ENCODE results near the gene PANK1.

PANK1 gene

DNA sequence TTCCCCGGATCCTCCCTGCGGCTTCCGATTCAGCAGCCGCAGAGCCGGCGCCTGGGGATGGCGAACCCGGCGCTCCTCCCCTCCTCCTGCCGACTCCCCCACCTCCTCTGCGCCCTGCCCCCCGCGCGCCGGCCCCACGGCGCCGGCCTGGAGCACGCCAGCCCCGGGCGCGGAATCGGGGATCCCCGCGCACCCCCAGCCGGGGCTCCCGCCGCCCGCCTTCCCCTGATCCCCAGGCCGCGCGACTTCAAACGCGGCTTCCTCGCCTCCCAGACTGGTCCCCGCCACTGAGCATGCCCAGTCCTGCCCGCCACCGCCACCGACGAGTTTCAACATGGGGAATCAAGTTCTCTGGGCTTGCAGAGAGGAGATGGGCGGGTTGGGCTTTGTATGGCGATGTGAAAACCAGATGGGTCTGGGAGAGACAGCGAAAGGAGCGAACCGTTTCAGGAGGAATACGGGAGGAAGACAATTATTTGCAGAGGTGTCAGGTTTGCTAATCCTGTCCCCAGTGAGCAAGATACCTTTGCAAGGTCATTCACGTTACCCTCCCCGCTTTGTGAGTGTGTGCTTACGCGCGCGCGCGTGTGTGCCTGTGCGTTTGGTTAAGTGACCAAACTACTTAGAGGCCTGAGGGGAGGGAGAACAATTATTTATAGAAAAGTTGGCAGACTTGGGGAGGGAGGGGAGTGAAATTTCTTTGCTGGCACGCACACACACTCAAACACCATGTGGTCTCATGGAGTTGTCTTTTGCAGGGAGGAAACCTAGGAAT lies at the start of gene PANK1:
TSS of gene PANK1 (minus strand) at position 276 of the 775 bp plus-strand sequence. CDS start 351 bp downstream, outside the sequence.
- TF ChIP-seq CREB1 (IDR thresholded peaks at IDR 0.05; ENCODE audit: low read depth): no peak
- TF ChIP-seq CEBPB (IDR thresholded peaks at IDR 0.05): 0 out of 2 replicates have a peak, but pooled peaks have one; percentile 7
- TF ChIP-seq YY1 (IDR thresholded peaks at IDR 0.05; ENCODE audit: low read depth): peak; percentile 34; the same call in 1 of the 2 replicates
- no peak; the same call in 1 of the 2 replicates for TF ChIP-seq EP300 (IDR thresholded peaks at IDR 0.05; ENCODE audit: borderline replicate concordance)
- TF ChIP-seq TAF1 (IDR thresholded peaks at IDR 0.05; ENCODE audit: low read depth): peak; percentile 59; the same call in 1 of the 2 replicates
- TF ChIP-seq TCF12 (IDR thresholded peaks at IDR 0.05; ENCODE audit: low read depth): peak; percentile 26; the same call in 1 of the 2 replicates
- TF ChIP-seq, protein P1, sequence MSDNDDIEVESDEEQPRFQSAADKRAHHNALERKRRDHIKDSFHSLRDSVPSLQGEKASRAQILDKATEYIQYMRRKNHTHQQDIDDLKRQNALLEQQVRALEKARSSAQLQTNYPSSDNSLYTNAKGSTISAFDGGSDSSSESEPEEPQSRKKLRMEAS (IDR thresholded peaks at IDR 0.05): peak; percentile 71
- TF ChIP-seq NFIC (IDR thresholded peaks at IDR 0.05): peak; percentile 35; the same call in 1 of the 2 replicates

- TF ChIP-seq TCF12 (IDR thresholded peaks at IDR 0.05; ENCODE audit: low read depth): no peak
These were observed 48.1 kb upstream of the PANK1 start for GRCh38 chr10:89693176-89693575.

GRCh38 chr10:89692416-89692815 lies 47.4 kb upstream of the PANK1 start:
- TF ChIP-seq CREB1 (IDR thresholded peaks at IDR 0.05; ENCODE audit: low read depth) (no peak), EGR1 (IDR thresholded peaks at IDR 0.05) (no peak), RAD21 (IDR thresholded peaks at IDR 0.05; ENCODE audit: low read depth) (no peak), USF1 (IDR thresholded peaks at IDR 0.05) (no peak), NFIC (IDR thresholded peaks at IDR 0.05) (no peak), TEAD4 (IDR thresholded peaks at IDR 0.05) (no peak), TCF12 (IDR thresholded peaks at IDR 0.05; ENCODE audit: low read depth) (no peak), CEBPB (IDR thresholded peaks at IDR 0.05) (no peak), ZBTB7A (IDR thresholded peaks at IDR 0.05; ENCODE audit: low read depth) (no peak), FOXM1 (IDR thresholded peaks at IDR 0.05; ENCODE audit: borderline replicate concordance, low read depth) (no peak), TAF1 (IDR thresholded peaks at IDR 0.05; ENCODE audit: low read depth) (no peak), YY1 (IDR thresholded peaks at IDR 0.05; ENCODE audit: low read depth) (no peak), EP300 (IDR thresholded peaks at IDR 0.05; ENCODE audit: borderline replicate concordance) (no peak)
- TF ChIP-seq, protein P2, sequence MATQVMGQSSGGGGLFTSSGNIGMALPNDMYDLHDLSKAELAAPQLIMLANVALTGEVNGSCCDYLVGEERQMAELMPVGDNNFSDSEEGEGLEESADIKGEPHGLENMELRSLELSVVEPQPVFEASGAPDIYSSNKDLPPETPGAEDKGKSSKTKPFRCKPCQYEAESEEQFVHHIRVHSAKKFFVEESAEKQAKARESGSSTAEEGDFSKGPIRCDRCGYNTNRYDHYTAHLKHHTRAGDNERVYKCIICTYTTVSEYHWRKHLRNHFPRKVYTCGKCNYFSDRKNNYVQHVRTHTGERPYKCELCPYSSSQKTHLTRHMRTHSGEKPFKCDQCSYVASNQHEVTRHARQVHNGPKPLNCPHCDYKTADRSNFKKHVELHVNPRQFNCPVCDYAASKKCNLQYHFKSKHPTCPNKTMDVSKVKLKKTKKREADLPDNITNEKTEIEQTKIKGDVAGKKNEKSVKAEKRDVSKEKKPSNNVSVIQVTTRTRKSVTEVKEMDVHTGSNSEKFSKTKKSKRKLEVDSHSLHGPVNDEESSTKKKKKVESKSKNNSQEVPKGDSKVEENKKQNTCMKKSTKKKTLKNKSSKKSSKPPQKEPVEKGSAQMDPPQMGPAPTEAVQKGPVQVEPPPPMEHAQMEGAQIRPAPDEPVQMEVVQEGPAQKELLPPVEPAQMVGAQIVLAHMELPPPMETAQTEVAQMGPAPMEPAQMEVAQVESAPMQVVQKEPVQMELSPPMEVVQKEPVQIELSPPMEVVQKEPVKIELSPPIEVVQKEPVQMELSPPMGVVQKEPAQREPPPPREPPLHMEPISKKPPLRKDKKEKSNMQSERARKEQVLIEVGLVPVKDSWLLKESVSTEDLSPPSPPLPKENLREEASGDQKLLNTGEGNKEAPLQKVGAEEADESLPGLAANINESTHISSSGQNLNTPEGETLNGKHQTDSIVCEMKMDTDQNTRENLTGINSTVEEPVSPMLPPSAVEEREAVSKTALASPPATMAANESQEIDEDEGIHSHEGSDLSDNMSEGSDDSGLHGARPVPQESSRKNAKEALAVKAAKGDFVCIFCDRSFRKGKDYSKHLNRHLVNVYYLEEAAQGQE (IDR thresholded peaks at IDR 0.05; ENCODE audit: low read depth): no peak
- TF ChIP-seq, protein P1 (IDR thresholded peaks at IDR 0.05): no peak

- TF ChIP-seq, protein P2 (IDR thresholded peaks at IDR 0.05; ENCODE audit: low read depth): no peak
- TF ChIP-seq TEAD4 (IDR thresholded peaks at IDR 0.05) (no peak), CREB1 (IDR thresholded peaks at IDR 0.05; ENCODE audit: low read depth) (no peak), NFIC (IDR thresholded peaks at IDR 0.05) (no peak), EP300 (IDR thresholded peaks at IDR 0.05; ENCODE audit: borderline replicate concordance) (no peak), ZBTB7A (IDR thresholded peaks at IDR 0.05; ENCODE audit: low read depth) (no peak), FOXM1 (IDR thresholded peaks at IDR 0.05; ENCODE audit: borderline replicate concordance, low read depth) (no peak), TAF1 (IDR thresholded peaks at IDR 0.05; ENCODE audit: low read depth) (no peak), EGR1 (IDR thresholded peaks at IDR 0.05) (no peak), YY1 (IDR thresholded peaks at IDR 0.05; ENCODE audit: low read depth) (no peak), RAD21 (IDR thresholded peaks at IDR 0.05; ENCODE audit: low read depth) (no peak)
- TF ChIP-seq, protein P1 (IDR thresholded peaks at IDR 0.05): no peak
These were observed 45.0 kb upstream of the PANK1 start for GRCh38 chr10:89690027-89690426.

DNA sequence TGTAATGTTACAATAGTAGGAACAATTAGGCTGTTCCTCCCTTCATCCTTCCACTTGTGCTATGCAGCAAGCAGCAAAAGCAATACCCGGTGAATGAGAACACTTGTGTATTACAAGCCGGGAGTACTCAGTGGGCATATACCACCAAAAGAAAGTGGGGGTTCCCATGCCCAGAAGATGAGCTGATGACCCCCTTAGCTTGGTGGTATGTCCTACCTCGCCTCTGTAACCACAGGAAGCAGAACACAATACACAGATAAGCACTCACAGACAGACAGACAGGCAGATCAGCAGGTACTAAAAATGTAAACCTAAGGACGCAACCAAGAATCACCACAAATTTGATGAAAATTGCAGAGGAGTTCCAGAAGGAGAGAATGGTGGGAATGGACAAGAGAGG lies 40.9 kb upstream of the PANK1 start:
- TF ChIP-seq USF1 (IDR thresholded peaks at IDR 0.05): no peak
- TF ChIP-seq TEAD4 (IDR thresholded peaks at IDR 0.05): no peak
- TF ChIP-seq FOXM1 (IDR thresholded peaks at IDR 0.05; ENCODE audit: borderline replicate concordance, low read depth): no peak
- TF ChIP-seq, protein P1 (IDR thresholded peaks at IDR 0.05): no peak
- TF ChIP-seq, protein P2 (IDR thresholded peaks at IDR 0.05; ENCODE audit: low read depth): no peak
- no peak for TF ChIP-seq CEBPB (IDR thresholded peaks at IDR 0.05)
- no peak for TF ChIP-seq CREB1 (IDR thresholded peaks at IDR 0.05; ENCODE audit: low read depth)
- no peak for TF ChIP-seq EP300 (IDR thresholded peaks at IDR 0.05; ENCODE audit: borderline replicate concordance)
- no peak for TF ChIP-seq TCF12 (IDR thresholded peaks at IDR 0.05; ENCODE audit: low read depth)
- TF ChIP-seq ZBTB7A (IDR thresholded peaks at IDR 0.05; ENCODE audit: low read depth): no peak
- TF ChIP-seq YY1 (IDR thresholded peaks at IDR 0.05; ENCODE audit: low read depth): no peak
- no peak for TF ChIP-seq EGR1 (IDR thresholded peaks at IDR 0.05)
- TF ChIP-seq NFIC (IDR thresholded peaks at IDR 0.05): no peak
- TF ChIP-seq RAD21 (IDR thresholded peaks at IDR 0.05; ENCODE audit: low read depth): no peak
- no peak for TF ChIP-seq TAF1 (IDR thresholded peaks at IDR 0.05; ENCODE audit: low read depth)
